Spleen (tissue), 7 donors: ENCODE results near the gene CIB4.

Source experiments
- CTCF ChIP-seq, 11 experiments: fragments of 200-600 bp in 7 of 11; fragments of 450-650 bp in 4 of 11; sonication (generic) in 4 of 11; IDR thresholded peaks in 8 of 11; conservative IDR thresholded peaks in 3 of 11; 1 replicate in 7 of 11; 2 replicates in 4 of 11; pipeline versions ENCODE4 v1.4.0 to v1.8.0; 2016 to 2021; ENCODE audit warnings: antibody characterized with exemption in 11 of 11, inconsistent platforms in 4 of 11, mild to moderate bottlenecking in 1 of 11
- POLR2A ChIP-seq, 3 donors: fragments of 450-650 bp; IDR thresholded peaks; one replicate each; pipeline ENCODE4 v1.5.1; 2017; ENCODE audit warnings: antibody characterized with exemption in 3 of 3, mild to moderate bottlenecking in 1 of 3
- POLR2AphosphoS5 ChIP-seq, 3 donors: sonication (generic); formaldehyde crosslinking; IDR thresholded peaks; one replicate each; pipeline ENCODE4 v1.5.1; 2017; ENCODE audit warnings: antibody characterized with exemption in 3 of 3
- donor health status: DM: no; HTN: no; CAD: no; lungs with moderate emphysema.
- donor health status: DM: no; HTN: no; CAD: no.
- donor health status: DM: no; HTN: no; CAD: no.

GRCh38 chr2:26613241-26614215, 27.6 kb downstream of the CIB4 start:
- TF ChIP-seq CTCF (IDR thresholded peaks at IDR 0.05 in 8 of 11, conservative IDR thresholded peaks at IDR 0.05 in 3 of 11): no peak
- TF ChIP-seq POLR2AphosphoS5 (IDR thresholded peaks at IDR 0.05): no peak
- no peak for TF ChIP-seq POLR2A (IDR thresholded peaks at IDR 0.05)
